Esophagus muscularis mucosa (tissue), 4 donors: Measurements from ENCODE around the gene GRK3. TPM values are rescaled to one million over a fixed set of nuclear protein-coding genes. Genes with fewer than 3 reads are reported as not detected.
A peak's percentile ranks its signal among the peaks of the same experiment; 100 is the strongest.

Source experiments
- DNase-seq: peaks from one replicate; pipeline ENCODE4 v3.0.0-alpha.2; 2017; ENCODE audit errors: extremely low spot score
- H3K27ac ChIP-seq, 4 donors: fragments of 200-600 bp; sonication (generic); replicated peaks in 1 of 4; 1 replicate in 3 of 4; 2 replicates in 1 of 4; pipeline ENCODE4 v1.5.1; 2016 to 2019; ENCODE audit warnings: mild to moderate bottlenecking in 1 of 4
- H3K27me3 ChIP-seq, 4 donors: fragments of 200-600 bp; sonication (generic); one replicate each; pipeline versions ENCODE4 v1.5.1 to v1.6.0; 2016 to 2019
- H3K36me3 ChIP-seq, 4 donors: fragments of 200-600 bp; sonication (generic); one replicate each; pipeline ENCODE4 v1.5.1; 2016 to 2019
- H3K4me1 ChIP-seq, 4 donors: fragments of 200-600 bp; sonication (generic); one replicate each; pipeline ENCODE4 v1.5.1; 2016 to 2019
- H3K4me3 ChIP-seq, 4 donors: fragments of 200-600 bp; sonication (generic); 1 replicate in 2 of 4; 2 replicates in 2 of 4; pipeline ENCODE4 v1.5.1; 2016 to 2019; ENCODE audit warnings: mild to moderate bottlenecking in 4 of 4, moderate library complexity in 1 of 4
- H3K9me3 ChIP-seq, 4 donors: fragments of 200-600 bp; sonication (generic); 1 replicate in 3 of 4; 2 replicates in 1 of 4; pipeline ENCODE4 v1.5.1; 2016 to 2019
- CTCF ChIP-seq, 3 experiments: fragments of 200-600 bp in 2 of 3; fragments of 450-650 bp in 1 of 3; sonication (generic) in 2 of 3; IDR thresholded peaks; one replicate each; pipeline ENCODE4 v1.5.1; 2017 to 2019; ENCODE audit warnings: antibody characterized with exemption in 3 of 3, mild to moderate bottlenecking in 2 of 3, moderate library complexity in 1 of 3
- EP300 ChIP-seq: sonication (generic); formaldehyde crosslinking; IDR thresholded peaks from one replicate; pipeline ENCODE4 v1.6.1; 2017; ENCODE audit warnings: antibody characterized with exemption
- POLR2A ChIP-seq: fragments of 450-650 bp; IDR thresholded peaks from one replicate; pipeline ENCODE4 v1.6.1; 2017; ENCODE audit warnings: antibody characterized with exemption, moderate library complexity, mild to moderate bottlenecking, low read depth
- POLR2AphosphoS5 ChIP-seq, 2 donors: sonication (generic); formaldehyde crosslinking; IDR thresholded peaks; one replicate each; pipeline ENCODE4 v1.6.1; 2017; ENCODE audit warnings: antibody characterized with exemption in 2 of 2
- WGBS: methylation state at CpG from one replicate; pipeline ENCODE4 v1.1.5; 2018; 5-methylcytosine and 5-hydroxymethylcytosine counted together
- intact Hi-C: fragments of 100-400 bp; cut with DNase I; formaldehyde crosslinking; loops from one replicate; pipeline ENCODE4 v1.15.1; 2023
- total RNA-seq, 4 donors: library from RNA; depleted of rRNA; stranded (reverse); fragments of >200 nt; gene quantifications; one replicate each; pipeline versions ENCODE4 v1.1.0 to v1.2.1, GENCODE V29; 2016

Gene GRK3
- total RNA-seq, 4 donors from 2014 or later: 2.5 to 5.8 (median 4.6) TPM

- Histone ChIP-seq H3K4me3 (no peak overlapping the region), H3K27me3 (no peaks in the 10 kb centered on the region), H3K9me3 (no peaks in the 10 kb centered on the region), H3K4me1 (peaks cover 10 to 16% (median 14%) of the 10 kb centered on the region in 4 donors), H3K36me3 (peaks cover 0 to 10% (median 3%) of the 10 kb centered on the region in 4 donors), H3K27ac (no peak overlapping the region)
- no peak for TF ChIP-seq EP300
- no peak for TF ChIP-seq POLR2AphosphoS5 (IDR thresholded peaks at IDR 0.05)
- no peak for TF ChIP-seq CTCF (IDR thresholded peaks at IDR 0.05)
- no peak for TF ChIP-seq POLR2A
- intact Hi-C loops: no loop called here
- 60% methylated on average over 5 of the region's 5 CpGs for WGBS
- DNase-seq: no peak
Measured at GRCh38 chr22:25697181-25697664, 132.7 kb downstream of the GRK3 start.

DNA sequence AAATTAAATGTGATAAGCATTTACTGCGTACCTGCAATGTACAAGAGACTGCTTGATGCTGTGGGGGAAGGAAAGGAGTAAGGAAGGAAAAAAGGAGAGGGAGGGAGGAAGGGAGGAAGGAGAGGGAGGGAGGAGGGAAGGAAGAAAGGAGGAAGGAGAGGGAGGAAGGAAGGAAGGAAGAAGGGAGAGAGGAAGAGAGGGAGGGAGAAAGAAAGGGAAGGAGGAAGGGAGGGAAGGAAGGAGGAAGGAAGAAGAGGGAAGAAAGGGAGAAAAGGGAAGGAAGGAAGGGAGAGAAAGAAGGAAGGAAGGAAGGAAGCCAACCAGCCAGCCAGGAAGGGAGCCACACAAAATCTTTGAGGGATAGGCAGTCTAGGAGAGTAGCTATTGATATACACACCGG lies 133.5 kb downstream of the GRK3 start:
- H3K36me3 ChIP-seq: peaks cover 0 to 10% (median 3%) of the 10 kb centered on the region in 4 donors
- no peak overlapping the region for H3K27ac ChIP-seq
- no peaks in the 10 kb centered on the region for H3K9me3 ChIP-seq
- 91% methylated on average over 2 of the region's 2 CpGs for WGBS
- TF ChIP-seq EP300: no peak
- TF ChIP-seq CTCF (IDR thresholded peaks at IDR 0.05): no peak
- TF ChIP-seq POLR2AphosphoS5 (IDR thresholded peaks at IDR 0.05): no peak
- H3K4me1 ChIP-seq: peaks cover 10 to 16% (median 14%) of the 10 kb centered on the region in 4 donors
- H3K27me3 ChIP-seq: no peaks in the 10 kb centered on the region
- intact Hi-C loops: no loop called here
- DNase-seq: no peak
- no peak overlapping the region for H3K4me3 ChIP-seq

DNA sequence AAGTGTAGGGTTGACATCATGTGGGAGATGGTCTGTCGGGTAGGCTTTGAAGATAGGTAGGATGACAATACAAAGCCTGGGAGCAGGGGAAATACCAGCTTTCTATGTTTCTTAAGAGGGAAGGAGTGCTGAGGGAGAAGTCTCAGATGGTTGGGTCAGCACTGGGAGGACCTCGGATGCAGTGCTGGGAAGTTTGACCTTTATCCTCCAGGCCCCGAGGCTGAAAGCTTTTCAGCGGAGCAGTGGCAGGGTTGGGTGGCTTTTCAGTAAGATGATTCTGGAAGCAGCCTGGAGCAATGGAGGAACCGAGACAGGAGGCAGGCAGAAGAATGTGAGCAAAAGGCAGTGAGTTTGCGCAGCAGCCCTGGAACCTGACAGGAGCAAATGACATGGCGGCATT lies 134.0 kb downstream of the GRK3 start:
- 92% methylated on average over 7 of the region's 7 CpGs for WGBS
- DNase-seq: no peak
- H3K27me3 ChIP-seq: no peaks in the 10 kb centered on the region
- no peak overlapping the region for H3K4me3 ChIP-seq
- H3K4me1 ChIP-seq: peaks cover 10 to 16% (median 14%) of the 10 kb centered on the region in 4 donors
- intact Hi-C loops: no loop called here
- TF ChIP-seq POLR2A: no peak
- H3K36me3 ChIP-seq: peaks cover 0 to 10% (median 3%) of the 10 kb centered on the region in 4 donors
- H3K27ac ChIP-seq: no peak overlapping the region
- no peaks in the 10 kb centered on the region for H3K9me3 ChIP-seq

GRCh38 chr22:25698978-25699377 lies 134.5 kb downstream of the GRK3 start:
- Histone ChIP-seq H3K4me1 (peaks cover 10 to 16% (median 14%) of the 10 kb centered on the region in 4 donors), H3K4me3 (no peak overlapping the region), H3K36me3 (peaks cover 0 to 10% (median 3%) of the 10 kb centered on the region in 4 donors), H3K27ac (no peak overlapping the region), H3K9me3 (no peaks in the 10 kb centered on the region), H3K27me3 (no peaks in the 10 kb centered on the region)
- intact Hi-C loops: no loop called here
- 96% methylated on average over 6 of the region's 6 CpGs for WGBS
- DNase-seq: no peak
- no peak for TF ChIP-seq POLR2AphosphoS5 (IDR thresholded peaks at IDR 0.05)
- no peak for TF ChIP-seq CTCF (IDR thresholded peaks at IDR 0.05)
- TF ChIP-seq POLR2A: no peak
- TF ChIP-seq EP300: no peak

DNA sequence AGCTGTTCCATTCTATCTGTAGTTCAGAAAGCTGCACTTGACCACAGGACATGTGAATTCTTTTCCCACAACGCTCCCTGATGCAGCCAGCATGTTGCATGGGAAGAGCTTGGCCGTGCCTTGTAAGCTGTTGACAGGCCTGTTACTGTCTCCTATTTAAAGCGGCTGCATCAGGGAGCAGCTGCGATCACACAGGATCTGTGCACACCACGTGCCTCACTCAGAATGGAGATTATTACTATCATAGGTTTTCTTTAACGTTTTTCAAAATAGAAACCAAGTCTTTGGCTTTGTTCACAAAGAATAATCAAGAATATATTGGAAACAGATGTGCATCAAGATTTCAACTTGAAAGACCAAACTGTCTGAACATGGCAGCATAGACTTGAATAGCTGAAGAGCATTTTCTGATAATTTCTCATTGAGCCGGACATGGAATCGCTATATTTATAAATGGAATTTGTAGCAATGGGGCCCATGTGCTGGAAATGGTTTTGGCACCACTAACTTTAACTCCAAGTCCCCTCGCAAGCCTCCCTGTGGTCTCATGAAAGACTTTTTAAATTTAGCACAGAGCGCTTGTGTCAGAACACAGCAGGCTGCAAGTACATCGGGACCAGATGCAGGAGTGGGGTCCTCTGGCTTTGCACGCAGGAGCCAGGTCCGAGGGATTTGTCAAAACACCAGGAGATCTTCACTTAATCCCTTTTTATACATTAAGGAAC lies 136.7 kb downstream of the GRK3 start:
- H3K36me3 ChIP-seq: no peaks in the 10 kb centered on the region
- H3K27ac ChIP-seq: no peak overlapping the region
- H3K9me3 ChIP-seq: no peaks in the 10 kb centered on the region
- TF ChIP-seq CTCF (IDR thresholded peaks at IDR 0.05) (no peak), POLR2AphosphoS5 (IDR thresholded peaks at IDR 0.05) (peak in 1 of 2 donors; percentile 41)
- no peak overlapping the region for H3K4me3 ChIP-seq
- WGBS: 33% methylated on average over 13 of the region's 13 CpGs
- H3K4me1 ChIP-seq: peaks cover 10 to 16% (median 14%) of the 10 kb centered on the region in 4 donors
- intact Hi-C loops: loop anchor here (5.0 kb wide), 1 partner anchor 239 kb away; no protein-coding TSS in a partner anchor
- no peak for DNase-seq
- H3K27me3 ChIP-seq: no peaks in the 10 kb centered on the region
